Measurements from ENCODE around the gene NCOA4. TPM values are rescaled to one million over a fixed set of nuclear protein-coding genes. Genes with fewer than 3 reads are reported as not detected.

Gene NCOA4
- total RNA-seq, 1 experiment from 2014 or later = 50.6 TPM

DNA sequence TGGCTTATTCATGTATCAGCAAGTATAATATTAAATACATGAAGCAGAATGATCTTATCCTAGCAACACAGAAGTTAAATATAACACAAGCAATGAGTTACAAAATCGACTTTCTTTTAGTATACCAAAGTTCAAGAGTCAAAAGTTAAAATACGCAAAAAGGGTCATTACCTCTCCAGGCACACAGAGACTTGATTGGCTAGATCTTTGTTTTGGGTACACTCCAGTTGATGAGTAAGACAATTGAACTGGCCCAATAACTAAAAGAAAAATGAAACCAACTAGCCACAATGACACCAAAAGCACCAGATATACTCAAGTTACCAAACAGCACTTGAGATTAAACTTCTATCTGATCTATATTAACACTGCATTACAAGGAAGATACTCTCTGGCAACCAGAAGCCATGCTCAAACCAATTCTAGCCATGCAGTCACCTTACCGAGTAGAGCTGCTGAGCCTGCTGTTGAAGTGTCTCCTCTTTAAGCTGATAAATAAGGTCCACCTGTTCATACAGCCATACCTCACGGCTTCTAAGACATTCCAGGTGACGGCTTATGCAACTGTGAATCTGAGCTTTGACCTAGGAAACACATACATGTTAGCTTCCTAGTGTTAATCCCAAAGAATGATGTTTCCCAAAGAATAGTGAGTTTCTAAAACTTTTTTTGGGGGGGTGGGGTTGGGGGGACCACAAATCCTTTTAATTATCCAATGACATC lies 15.6 kb downstream of the NCOA4 start:
- CTCF ChIA-PET = interaction anchor here (0.5 kb wide), 1 partner anchor 62 kb away, joined by 4 read pairs; no protein-coding TSS in a partner anchor
- Histone ChIP-seq H3K4me3 (ENCODE audit: low read depth, low read length, poor library complexity, severe bottlenecking) (no peak overlapping the region), H3K27ac (ENCODE audit: low read depth, low read length, poor library complexity, severe bottlenecking) (no peak overlapping the region), H3K9me3 (ENCODE audit: low read depth, low read length, poor library complexity, severe bottlenecking) (no peaks in the 10 kb centered on the region), H3K27me3 (replicated peaks; ENCODE audit: insufficient read depth, low read depth, low read length, poor library complexity) (no peaks in the 10 kb centered on the region), H3K4me1 (ENCODE audit: insufficient read depth, low read length, poor library complexity, severe bottlenecking) (no peaks in the 10 kb centered on the region), H3K36me3 (ENCODE audit: insufficient read depth, low read length, poor library complexity, severe bottlenecking) (peaks cover 29% of the 10 kb centered on the region)
- BruUV-seq (replicated peaks) = no TSS peak
- intact Hi-C loops (cut with micrococcal nuclease; ENCODE audit: unreplicated experiment) = no loop called here
- TF ChIP-seq EZH2 (IDR thresholded peaks at IDR 0.05; ENCODE audit: borderline replicate concordance, low read depth, low read length, poor library complexity, severe bottlenecking) (no peak), CTCF (conservative IDR thresholded peaks at IDR 0.05; ENCODE audit: low read depth, low read length) (no peak)
- POLR2A ChIA-PET (ENCODE audit: low non-redundant PET) = no interaction called here
- no peak for DNase-seq (ENCODE audit: low spot score)

- DNase-seq (ENCODE audit: low spot score) = no peak
- Histone ChIP-seq H3K4me1 (ENCODE audit: insufficient read depth, low read length, poor library complexity, severe bottlenecking) (no peaks in the 10 kb centered on the region), H3K9me3 (ENCODE audit: low read depth, low read length, poor library complexity, severe bottlenecking) (no peaks in the 10 kb centered on the region), H3K36me3 (ENCODE audit: insufficient read depth, low read length, poor library complexity, severe bottlenecking) (peaks cover 35% of the 10 kb centered on the region), H3K27me3 (replicated peaks; ENCODE audit: insufficient read depth, low read depth, low read length, poor library complexity) (no peaks in the 10 kb centered on the region), H3K27ac (ENCODE audit: low read depth, low read length, poor library complexity, severe bottlenecking) (no peak overlapping the region), H3K4me3 (ENCODE audit: low read depth, low read length, poor library complexity, severe bottlenecking) (no peak overlapping the region)
- CTCF ChIA-PET = no interaction called here
- TF ChIP-seq EZH2 (IDR thresholded peaks at IDR 0.05; ENCODE audit: borderline replicate concordance, low read depth, low read length, poor library complexity, severe bottlenecking) = no peak
- no peak for TF ChIP-seq CTCF (conservative IDR thresholded peaks at IDR 0.05; ENCODE audit: low read depth, low read length)
- intact Hi-C loops (cut with micrococcal nuclease; ENCODE audit: unreplicated experiment) = no loop called here
- POLR2A ChIA-PET (ENCODE audit: low non-redundant PET) = no interaction called here
- BruUV-seq (replicated peaks) = no TSS peak
Observed at GRCh38 chr10:46014206-46014605, 16.2 kb downstream of the NCOA4 start.

- Histone ChIP-seq H3K9me3 (ENCODE audit: low read depth, low read length, poor library complexity, severe bottlenecking) (no peaks in the 10 kb centered on the region), H3K4me3 (ENCODE audit: low read depth, low read length, poor library complexity, severe bottlenecking) (no peak overlapping the region), H3K27me3 (replicated peaks; ENCODE audit: insufficient read depth, low read depth, low read length, poor library complexity) (no peaks in the 10 kb centered on the region), H3K4me1 (ENCODE audit: insufficient read depth, low read length, poor library complexity, severe bottlenecking) (no peaks in the 10 kb centered on the region), H3K27ac (ENCODE audit: low read depth, low read length, poor library complexity, severe bottlenecking) (no peak overlapping the region), H3K36me3 (ENCODE audit: insufficient read depth, low read length, poor library complexity, severe bottlenecking) (peaks cover 50% of the 10 kb centered on the region)
- ChIA-PET POLR2A (ENCODE audit: low non-redundant PET) (no interaction called here), CTCF (no interaction called here)
- intact Hi-C loops (cut with micrococcal nuclease; ENCODE audit: unreplicated experiment) = no loop called here
- BruUV-seq (replicated peaks) = no TSS peak
- TF ChIP-seq EZH2 (IDR thresholded peaks at IDR 0.05; ENCODE audit: borderline replicate concordance, low read depth, low read length, poor library complexity, severe bottlenecking) (no peak), CTCF (conservative IDR thresholded peaks at IDR 0.05; ENCODE audit: low read depth, low read length) (no peak)
- no peak for DNase-seq (ENCODE audit: low spot score)
Observed at GRCh38 chr10:46012746-46013145, 17.7 kb downstream of the NCOA4 start.
